Activated naive CD8-positive, alpha-beta T cell (primary cell): Measurements from ENCODE around the gene UBR4.

Experiments used
- H3K27ac Mint-ChIP-seq: one replicate; pipeline ENCODE4 v1.8.0; 2021; ENCODE audit warnings: mixed read lengths
- H3K27me3 Mint-ChIP-seq: one replicate; pipeline ENCODE4 v1.8.0; 2021; ENCODE audit warnings: mixed read lengths
- H3K36me3 Mint-ChIP-seq: one replicate; pipeline ENCODE4 v1.8.0; 2021; ENCODE audit warnings: mixed read lengths
- H3K4me1 Mint-ChIP-seq: one replicate; pipeline ENCODE4 v1.8.0; 2021; ENCODE audit warnings: low read depth, mixed read lengths
- H3K4me3 Mint-ChIP-seq: one replicate; pipeline ENCODE4 v1.8.0; 2021; ENCODE audit warnings: mild to moderate bottlenecking, mixed read lengths
- H3K9me3 Mint-ChIP-seq: one replicate; pipeline ENCODE4 v1.8.0; 2021; ENCODE audit warnings: low read depth, mixed read lengths

UBR4 gene

DNA sequence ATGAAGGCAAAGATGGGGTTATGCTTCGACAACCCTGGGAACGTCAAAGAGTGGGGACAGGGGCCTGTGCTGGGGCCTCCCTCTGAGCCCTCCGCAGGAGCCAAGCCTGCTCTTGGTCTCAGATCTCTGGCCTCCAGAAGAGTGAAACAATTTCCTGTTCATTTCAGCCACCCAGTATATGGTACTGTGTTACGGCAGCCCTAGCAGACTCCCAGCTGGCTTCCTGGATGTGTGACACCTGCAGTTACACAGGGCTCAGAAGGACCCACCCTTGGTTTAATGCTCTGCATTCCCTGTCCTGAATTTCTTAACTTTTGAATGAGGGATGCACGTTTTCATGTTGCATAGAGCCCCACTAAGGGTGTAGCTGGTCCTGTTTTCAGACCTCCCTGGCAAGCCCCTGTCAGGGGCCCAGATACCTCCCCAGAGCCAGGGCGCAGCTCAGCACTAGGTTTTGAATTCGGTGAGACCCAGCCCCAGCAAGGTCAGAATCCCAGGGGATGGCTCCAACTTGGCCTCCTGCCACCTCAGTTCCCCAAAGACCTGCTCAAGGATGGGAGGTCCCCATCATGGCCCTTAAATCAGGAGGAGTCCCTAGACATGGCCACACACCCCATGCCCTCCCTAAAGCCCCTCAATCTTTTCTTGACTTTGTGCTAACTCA lies 174.6 kb downstream of the UBR4 start:
- Mint-ChIP-seq H3K4me1 (no peaks in the 10 kb centered on the region), H3K4me3 (no peak overlapping the region), H3K9me3 (no peaks in the 10 kb centered on the region), H3K36me3 (no peaks in the 10 kb centered on the region), H3K27me3 (no peaks in the 10 kb centered on the region), H3K27ac (no peak overlapping the region)

- Mint-ChIP-seq H3K4me3 (no peak overlapping the region), H3K36me3 (no peaks in the 10 kb centered on the region), H3K4me1 (no peaks in the 10 kb centered on the region), H3K9me3 (no peaks in the 10 kb centered on the region), H3K27ac (no peak overlapping the region), H3K27me3 (no peaks in the 10 kb centered on the region)
Measured at GRCh38 chr1:19034721-19035120, 175.3 kb downstream of the UBR4 start.

DNA sequence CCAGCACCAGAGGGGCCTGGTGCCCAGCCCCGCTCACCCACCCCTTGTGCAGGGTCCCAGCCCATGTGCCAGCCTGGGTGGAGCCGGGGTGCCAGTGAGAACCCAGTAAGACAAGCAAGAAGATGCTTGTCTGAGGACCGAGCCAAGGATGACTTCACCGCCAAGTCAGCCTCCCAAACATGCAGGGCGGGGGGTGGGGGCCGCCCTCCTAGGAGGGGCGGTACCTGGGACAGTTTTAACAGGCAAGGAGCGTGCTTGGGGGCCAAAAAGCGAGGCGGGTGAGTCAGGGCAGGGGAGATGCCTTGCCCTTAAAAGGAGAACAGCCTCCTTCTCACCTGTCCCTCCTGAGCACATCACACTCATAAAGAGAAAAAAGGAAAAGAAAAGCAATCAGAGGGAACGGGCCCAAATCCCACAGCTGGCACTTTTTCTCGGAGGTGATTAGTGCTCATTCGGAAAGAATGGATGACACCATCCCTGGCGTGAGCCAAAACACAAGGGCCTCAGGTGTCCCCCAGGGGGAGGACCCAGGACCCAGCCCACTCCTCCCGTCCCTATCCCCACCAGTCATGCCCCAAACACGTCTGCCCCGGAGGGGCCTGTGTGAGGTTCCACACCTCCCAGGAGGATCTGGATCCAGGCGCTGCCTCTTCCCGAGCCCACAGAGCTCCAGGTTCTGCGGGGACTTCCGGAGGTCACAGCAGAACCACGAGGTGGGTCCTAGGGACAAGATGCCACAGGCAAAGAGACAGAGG lies 176.0 kb downstream of the UBR4 start:
- H3K27ac Mint-ChIP-seq: no peak overlapping the region
- no peaks in the 10 kb centered on the region for H3K9me3 Mint-ChIP-seq
- H3K4me1 Mint-ChIP-seq: no peaks in the 10 kb centered on the region
- H3K27me3 Mint-ChIP-seq: no peaks in the 10 kb centered on the region
- no peaks in the 10 kb centered on the region for H3K36me3 Mint-ChIP-seq
- H3K4me3 Mint-ChIP-seq: no peak overlapping the region

- Mint-ChIP-seq H3K27ac (no peak overlapping the region), H3K9me3 (no peaks in the 10 kb centered on the region), H3K27me3 (no peaks in the 10 kb centered on the region), H3K4me1 (no peaks in the 10 kb centered on the region), H3K4me3 (no peak overlapping the region), H3K36me3 (no peaks in the 10 kb centered on the region)
Measured at GRCh38 chr1:19033515-19033839, 176.6 kb downstream of the UBR4 start.

DNA sequence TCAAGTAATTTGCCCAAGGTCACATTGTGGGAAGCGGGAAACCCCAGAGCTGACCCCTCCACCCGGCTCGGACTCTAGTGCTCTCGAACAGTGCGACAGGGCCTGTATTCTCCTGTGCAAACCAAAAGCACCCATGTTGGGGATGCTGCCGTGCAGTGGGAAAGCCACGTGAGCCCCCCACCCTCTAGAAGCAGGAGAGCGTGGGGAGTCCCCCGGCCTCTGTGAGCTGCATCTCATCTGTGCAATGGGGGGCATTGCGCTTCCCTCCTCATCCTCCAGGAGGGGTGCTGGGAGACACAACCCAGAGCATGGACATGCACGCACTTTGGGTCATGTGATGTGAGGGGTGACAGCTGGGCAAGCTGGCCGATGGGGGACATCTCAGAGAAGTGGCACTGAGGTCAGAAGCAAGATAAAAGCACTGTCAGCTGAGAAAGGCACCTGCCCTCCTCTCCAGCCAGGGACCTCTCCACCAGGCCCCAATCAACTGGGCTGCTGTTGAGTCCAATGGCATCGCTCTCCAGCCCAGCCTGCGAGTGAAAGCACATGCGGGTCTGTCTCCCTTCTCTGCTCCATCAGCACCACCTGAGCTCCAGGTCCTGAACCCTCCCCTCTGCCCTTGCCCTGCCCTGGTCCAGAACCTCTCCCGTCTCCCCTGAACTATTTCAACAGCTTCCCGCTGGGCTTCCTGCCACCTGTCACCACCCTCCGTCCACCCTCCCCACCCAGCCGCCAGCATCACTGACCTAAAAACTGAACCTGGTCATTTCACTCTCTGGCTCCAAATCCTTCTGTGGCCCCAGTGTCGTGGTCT lies 177.2 kb downstream of the UBR4 start:
- peaks cover 1% of the 10 kb centered on the region for H3K27me3 Mint-ChIP-seq
- no peaks in the 10 kb centered on the region for H3K9me3 Mint-ChIP-seq

DNA sequence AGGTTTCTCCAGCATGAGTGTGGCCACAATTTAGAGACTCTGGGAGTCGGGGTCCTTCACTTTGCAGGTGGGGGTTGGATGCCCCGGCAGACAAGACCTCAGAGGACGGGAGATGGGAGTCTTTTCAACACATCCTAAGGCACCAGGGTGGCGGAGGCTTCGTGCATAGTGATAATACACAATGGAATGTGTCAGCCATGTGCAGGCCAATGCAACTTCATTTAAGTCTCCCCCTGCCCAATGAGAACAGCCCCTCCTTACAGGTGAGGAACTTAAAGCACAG lies 177.7 kb downstream of the UBR4 start:
- H3K27ac Mint-ChIP-seq: no peak overlapping the region
- peaks cover 3% of the 10 kb centered on the region for H3K4me1 Mint-ChIP-seq
- H3K36me3 Mint-ChIP-seq: no peaks in the 10 kb centered on the region
- H3K9me3 Mint-ChIP-seq: no peaks in the 10 kb centered on the region
- H3K27me3 Mint-ChIP-seq: peaks cover 2% of the 10 kb centered on the region
- no peak overlapping the region for H3K4me3 Mint-ChIP-seq

More for the DNA sequence above, 177.2 kb downstream of the UBR4 start:
- H3K36me3 Mint-ChIP-seq: no peaks in the 10 kb centered on the region
- H3K4me3 Mint-ChIP-seq: no peak overlapping the region
- peaks cover 1% of the 10 kb centered on the region for H3K4me1 Mint-ChIP-seq
- no peak overlapping the region for H3K27ac Mint-ChIP-seq

DNA sequence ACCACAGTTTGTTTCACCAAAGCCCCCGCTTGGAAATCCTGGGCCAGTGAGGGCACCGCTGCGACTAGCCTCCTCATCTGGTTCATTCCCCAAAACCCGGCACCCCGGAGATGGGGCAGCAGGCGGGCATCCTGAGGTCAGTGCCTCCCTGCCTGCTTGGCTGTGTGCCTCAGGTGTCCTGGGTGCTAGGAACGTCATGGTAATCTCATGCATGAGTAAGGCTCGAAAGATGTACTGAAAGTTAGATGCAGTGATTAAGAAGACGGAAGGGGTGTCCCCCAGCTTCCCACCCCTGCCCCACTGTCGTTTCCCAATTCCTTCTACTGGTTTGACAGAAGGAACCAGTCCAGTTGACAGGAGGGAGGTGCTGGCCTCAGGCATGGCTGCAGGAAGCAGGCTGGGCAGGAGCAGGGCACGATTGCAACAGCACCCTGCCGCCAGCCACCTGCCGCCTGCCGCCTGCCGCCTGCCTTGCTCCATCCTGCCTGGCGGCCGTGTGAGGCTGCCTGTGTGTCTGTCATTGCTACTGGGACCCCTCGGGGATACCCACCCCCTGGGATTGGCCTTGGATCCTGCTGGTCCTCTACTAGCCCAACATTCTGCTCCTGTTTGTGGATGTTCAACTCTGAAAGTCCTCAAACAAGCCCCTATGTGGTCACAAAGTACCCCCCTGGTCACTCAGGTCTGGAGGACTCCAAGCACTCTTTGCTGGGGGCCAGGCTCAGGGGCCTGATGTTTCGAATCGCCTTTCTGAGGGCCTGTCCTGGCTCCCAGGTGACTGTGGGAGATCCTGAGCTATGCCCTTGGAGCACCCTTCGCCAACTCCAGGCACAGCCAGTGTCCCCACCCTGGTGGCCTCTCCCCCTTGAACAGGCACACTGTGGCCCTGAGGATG lies 180.6 kb downstream of the UBR4 start:
- no peak overlapping the region for H3K27ac Mint-ChIP-seq
- H3K4me3 Mint-ChIP-seq: no peak overlapping the region
- H3K27me3 Mint-ChIP-seq: peaks cover 2% of the 10 kb centered on the region
- peaks cover 3% of the 10 kb centered on the region for H3K4me1 Mint-ChIP-seq
- peaks cover 2% of the 10 kb centered on the region for H3K9me3 Mint-ChIP-seq
- H3K36me3 Mint-ChIP-seq: no peaks in the 10 kb centered on the region

- no peak overlapping the region for H3K27ac Mint-ChIP-seq
- peaks cover 3% of the 10 kb centered on the region for H3K4me1 Mint-ChIP-seq
- H3K27me3 Mint-ChIP-seq: peaks cover 2% of the 10 kb centered on the region
- peaks cover 10% of the 10 kb centered on the region for H3K9me3 Mint-ChIP-seq
- no peak overlapping the region for H3K4me3 Mint-ChIP-seq
- peaks cover 3% of the 10 kb centered on the region for H3K36me3 Mint-ChIP-seq
Measured at GRCh38 chr1:19028546-19029129, 181.4 kb downstream of the UBR4 start.

- Mint-ChIP-seq H3K27me3 (peaks cover 2% of the 10 kb centered on the region), H3K36me3 (peaks cover 3% of the 10 kb centered on the region), H3K4me1 (peaks cover 3% of the 10 kb centered on the region), H3K4me3 (no peak overlapping the region), H3K9me3 (peaks cover 13% of the 10 kb centered on the region), H3K27ac (no peak overlapping the region)
Measured at GRCh38 chr1:19028110-19028509, 182.0 kb downstream of the UBR4 start.
